OCI-LY1 (cell line): ENCODE measurements around the gene VPS4A.

Experiments
- H2AFZ ChIP-seq: fragments of 200-600 bp; sonication (generic), shearing (Covaris generic); 2 replicates; pipeline ENCODE4 v1.6.0; 2014; ENCODE audit warnings: antibody characterized with exemption, mild to moderate bottlenecking, low read length
- H3F3A ChIP-seq: fragments of 200-600 bp; sonication (generic), shearing (Covaris generic); 2 replicates; pipeline ENCODE4 v1.6.0; 2014; ENCODE audit warnings: mild to moderate bottlenecking, antibody characterized with exemption, low read length, moderate library complexity; ENCODE audit not compliant: insufficient read depth
- H3K27ac ChIP-seq: fragments of 200-600 bp; sonication (generic); 2 replicates; pipeline ENCODE4 v1.5.1; 2014; ENCODE audit warnings: low read length, mixed run types, mild to moderate bottlenecking, low read depth; ENCODE audit not compliant: poor library complexity, severe bottlenecking
- H3K27me3 ChIP-seq: fragments of 200-600 bp; sonication (generic); 2 replicates; pipeline ENCODE4 v1.6.0; 2014; ENCODE audit warnings: antibody characterized with exemption, mild to moderate bottlenecking, low read length, moderate library complexity; ENCODE audit not compliant: insufficient read depth
- H3K36me3 ChIP-seq: fragments of 200-600 bp; sonication (generic); 2 replicates; pipeline ENCODE4 v1.6.1; 2014; ENCODE audit warnings: mild to moderate bottlenecking, antibody characterized with exemption, low read length, moderate library complexity, mixed read lengths; ENCODE audit not compliant: insufficient read depth
- H3K4me1 ChIP-seq: fragments of 200-600 bp; sonication (generic); 2 replicates; pipeline ENCODE4 v1.5.1; 2014; ENCODE audit warnings: mild to moderate bottlenecking, low read length, moderate library complexity; ENCODE audit not compliant: insufficient read depth, severe bottlenecking
- H3K4me2 ChIP-seq: fragments of 200-600 bp; sonication (generic), shearing (Covaris generic); 2 replicates; pipeline ENCODE4 v1.6.1; 2014; ENCODE audit warnings: low read length
- H3K4me3 ChIP-seq: fragments of 200-600 bp; sonication (generic); 2 replicates; pipeline ENCODE4 v1.5.1; 2014; ENCODE audit warnings: low read length, low read depth, mild to moderate bottlenecking, mixed read lengths; ENCODE audit not compliant: poor library complexity, severe bottlenecking
- H3K79me2 ChIP-seq: fragments of 200-600 bp; shearing (Covaris generic); 2 replicates; pipeline ENCODE4 v1.6.1; 2016; ENCODE audit warnings: mixed run types, low read length, mixed read lengths; ENCODE audit not compliant: insufficient read depth
- H3K9ac ChIP-seq: fragments of 200-600 bp; sonication (generic), shearing (Covaris generic); 2 replicates; pipeline ENCODE4 v1.6.1; 2014; ENCODE audit warnings: mild to moderate bottlenecking, low read length, mixed read lengths
- H3K9me2 ChIP-seq: fragments of 200-600 bp; sonication (generic), shearing (Covaris generic); 2 replicates; pipeline ENCODE4 v1.6.1; 2014; ENCODE audit warnings: low read depth, mild to moderate bottlenecking, low read length, mixed read lengths
- H3K9me3 ChIP-seq: fragments of 200-600 bp; shearing (Covaris generic); 2 replicates; pipeline ENCODE4 v1.6.1; 2014; ENCODE audit warnings: low read length, mixed read lengths
- H4K20me1 ChIP-seq: fragments of 200-600 bp; sonication (generic), shearing (Covaris generic); 2 replicates; pipeline ENCODE4 v1.6.0; 2016; ENCODE audit warnings: mild to moderate bottlenecking, low read length; ENCODE audit not compliant: insufficient read depth
- CTCF ChIP-seq: fragments of 200-600 bp; sonication (generic), shearing (Covaris generic); IDR thresholded peaks from 2 replicates; pipeline ENCODE4 v1.5.1; 2017; ENCODE audit warnings: mild to moderate bottlenecking, antibody characterized with exemption, low read length, moderate library complexity, mixed read lengths
- EZH2 ChIP-seq: fragments of 200-600 bp; sonication (generic), shearing (Covaris generic); IDR thresholded peaks from 2 replicates; pipeline ENCODE4 v1.8.0; 2017; ENCODE audit warnings: borderline replicate concordance, mixed run types, mild to moderate bottlenecking, antibody characterized with exemption, low read length, moderate library complexity, mixed read lengths

The VPS4A gene

GRCh38 chr16:69301187-69301586 is 10.0 kb upstream of the VPS4A start:
- no peaks in the 10 kb centered on the region for H3F3A ChIP-seq
- no peaks in the 10 kb centered on the region for H4K20me1 ChIP-seq
- no peaks in the 10 kb centered on the region for H3K9me2 ChIP-seq
- peaks cover 8% of the 10 kb centered on the region for H3K4me1 ChIP-seq
- no peak overlapping the region for H3K4me3 ChIP-seq
- H3K27ac ChIP-seq = no peak overlapping the region
- H3K79me2 ChIP-seq = no peaks in the 10 kb centered on the region
- TF ChIP-seq CTCF (no peak), EZH2 (no peak)
- H3K27me3 ChIP-seq = no peaks in the 10 kb centered on the region
- H3K36me3 ChIP-seq = peaks cover 38% of the 10 kb centered on the region
- H3K9ac ChIP-seq = no peak overlapping the region
- H3K4me2 ChIP-seq = no peak overlapping the region
- no peaks in the 10 kb centered on the region for H3K9me3 ChIP-seq
- H2AFZ ChIP-seq = no peak overlapping the region

GRCh38 chr16:69301861-69302260 is 9.3 kb upstream of the VPS4A start:
- TF ChIP-seq EZH2 = no peak
- TF ChIP-seq CTCF = no peak
- H3F3A ChIP-seq = no peaks in the 10 kb centered on the region
- H3K4me3 ChIP-seq = no peak overlapping the region

GRCh38 chr16:69302301-69302700 is 8.8 kb upstream of the VPS4A start:
- H3K4me1 ChIP-seq = peaks cover 8% of the 10 kb centered on the region
- H3K27ac ChIP-seq = no peak overlapping the region
- no peak overlapping the region for H3K4me2 ChIP-seq
- peaks cover 38% of the 10 kb centered on the region for H3K36me3 ChIP-seq
- TF ChIP-seq CTCF (no peak), EZH2 (no peak)
- H3K79me2 ChIP-seq = no peaks in the 10 kb centered on the region
- H3K9ac ChIP-seq = no peak overlapping the region
- no peaks in the 10 kb centered on the region for H3F3A ChIP-seq
- no peaks in the 10 kb centered on the region for H4K20me1 ChIP-seq
- no peaks in the 10 kb centered on the region for H3K9me2 ChIP-seq
- H3K9me3 ChIP-seq = no peaks in the 10 kb centered on the region
- H3K27me3 ChIP-seq = no peaks in the 10 kb centered on the region
- H3K4me3 ChIP-seq = no peak overlapping the region
- H2AFZ ChIP-seq = no peak overlapping the region

More at GRCh38 chr16:69301861-69302260, 9.3 kb upstream of the VPS4A start:
- H3K4me1 ChIP-seq = peaks cover 8% of the 10 kb centered on the region
- no peaks in the 10 kb centered on the region for H4K20me1 ChIP-seq
- no peak overlapping the region for H3K9ac ChIP-seq
- H3K9me3 ChIP-seq = no peaks in the 10 kb centered on the region
- H3K4me2 ChIP-seq = no peak overlapping the region
- no peaks in the 10 kb centered on the region for H3K27me3 ChIP-seq
- no peaks in the 10 kb centered on the region for H3K79me2 ChIP-seq
- H3K9me2 ChIP-seq = no peaks in the 10 kb centered on the region
- H3K36me3 ChIP-seq = peaks cover 38% of the 10 kb centered on the region
- H2AFZ ChIP-seq = no peak overlapping the region
- no peak overlapping the region for H3K27ac ChIP-seq
